ENCODE measurements around the gene UFC1. TPM values are rescaled to one million over a fixed set of nuclear protein-coding genes. Genes with fewer than 3 reads are reported as not detected.

UFC1 gene
- total and polyA plus RNA-seq, 4 donors: 64.2 to 184 (median 107) TPM

- H3K27me3 ChIP-seq (ENCODE audit: control insufficient read depth in 1 of 2, insufficient read depth in 2 of 2, low read length in 1 of 2): no peaks in the 10 kb centered on the region
- H3K27ac ChIP-seq (ENCODE audit: low read depth in 1 of 2, low read length in 2 of 2): no peak overlapping the region
- H3K4me1 ChIP-seq (ENCODE audit: control insufficient read depth in 1 of 2, insufficient read depth in 2 of 2, low read length in 2 of 2): no peaks in the 10 kb centered on the region
- intact Hi-C loops (cut with DNase I): no loop called here
- no peak for ATAC-seq (ENCODE audit: low FRiP score)
- WGBS, 2 donors: 83 to 85% methylated on average over 11 of the region's 11 CpGs
- peak; percentile 25 to 51 for DNase-seq
- no peaks in the 10 kb centered on the region for H3K36me3 ChIP-seq (ENCODE audit: control insufficient read depth in 1 of 2, insufficient read depth in 2 of 2, low read length in 1 of 2)
- no peak overlapping the region for H3K4me3 ChIP-seq (ENCODE audit: low read length in 2 of 2)
- H3K9me3 ChIP-seq (ENCODE audit: control insufficient read depth, low read length): no peaks in the 10 kb centered on the region
Observed at GRCh38 chr1:161197560-161198193, 43.9 kb downstream of the UFC1 start.

- intact Hi-C loops (cut with DNase I): no loop called here
- H3K4me1 ChIP-seq (ENCODE audit: control insufficient read depth in 1 of 2, insufficient read depth in 2 of 2, low read length in 2 of 2): peaks cover 0 to 2% of the 10 kb centered on the region in 2 donors
- DNase-seq: peak; percentile 55 to 81
Observed at GRCh38 chr1:161198194-161198896, 44.6 kb downstream of the UFC1 start.

GRCh38 chr1:161198897-161199431, 45.2 kb downstream of the UFC1 start, which contains the start of gene ADAMTS4:
Gene ADAMTS4, minus strand, starts transcription at chr1:161199054. Its CDS starts 427 bp downstream, at chr1:161198627.
- H3K4me1 ChIP-seq (ENCODE audit: control insufficient read depth in 1 of 2, insufficient read depth in 2 of 2, low read length in 2 of 2): peaks cover 0 to 4% of the 10 kb centered on the region in 2 donors
- no peaks in the 10 kb centered on the region for H3K9me3 ChIP-seq (ENCODE audit: control insufficient read depth, low read length)
- H3K36me3 ChIP-seq (ENCODE audit: control insufficient read depth in 1 of 2, insufficient read depth in 2 of 2, low read length in 1 of 2): no peaks in the 10 kb centered on the region
- ATAC-seq (ENCODE audit: low FRiP score): no peak
- no peak within 1 kb of the TSS for H3K27ac ChIP-seq (ENCODE audit: low read depth in 1 of 2, low read length in 2 of 2)
- 68 to 78% methylated on average over 11 of the region's 11 CpGs for WGBS, 2 donors
- intact Hi-C loops (cut with DNase I): no loop called here
- peak; percentile 67 to 82 for DNase-seq
- H3K4me3 ChIP-seq (ENCODE audit: low read length in 2 of 2): no peak within 1 kb of the TSS
- H3K27me3 ChIP-seq (ENCODE audit: control insufficient read depth in 1 of 2, insufficient read depth in 2 of 2, low read length in 1 of 2): no peaks in the 10 kb centered on the region

More at GRCh38 chr1:161198194-161198896, 44.6 kb downstream of the UFC1 start:
- 20 to 34% methylated on average over 20 of the region's 20 CpGs for WGBS, 2 donors
- H3K9me3 ChIP-seq (ENCODE audit: control insufficient read depth, low read length): no peaks in the 10 kb centered on the region
- no peak overlapping the region for H3K4me3 ChIP-seq (ENCODE audit: low read length in 2 of 2)
- H3K27ac ChIP-seq (ENCODE audit: low read depth in 1 of 2, low read length in 2 of 2): no peak overlapping the region
- H3K36me3 ChIP-seq (ENCODE audit: control insufficient read depth in 1 of 2, insufficient read depth in 2 of 2, low read length in 1 of 2): no peaks in the 10 kb centered on the region
- ATAC-seq (ENCODE audit: low FRiP score): no peak
- no peaks in the 10 kb centered on the region for H3K27me3 ChIP-seq (ENCODE audit: control insufficient read depth in 1 of 2, insufficient read depth in 2 of 2, low read length in 1 of 2)

- Histone ChIP-seq H3K27ac (ENCODE audit: low read depth in 1 of 2, low read length in 2 of 2) (no peak overlapping the region), H3K4me1 (ENCODE audit: control insufficient read depth in 1 of 2, insufficient read depth in 2 of 2, low read length in 2 of 2) (peaks cover 0 to 4% of the 10 kb centered on the region in 2 donors), H3K36me3 (ENCODE audit: control insufficient read depth in 1 of 2, insufficient read depth in 2 of 2, low read length in 1 of 2) (no peaks in the 10 kb centered on the region), H3K4me3 (ENCODE audit: low read length in 2 of 2) (no peak overlapping the region), H3K27me3 (ENCODE audit: control insufficient read depth in 1 of 2, insufficient read depth in 2 of 2, low read length in 1 of 2) (no peaks in the 10 kb centered on the region), H3K9me3 (ENCODE audit: control insufficient read depth, low read length) (no peaks in the 10 kb centered on the region)
- 70 to 72% methylated on average over 5 of the region's 5 CpGs for WGBS, 2 donors
- ATAC-seq (ENCODE audit: low FRiP score) (no peak), DNase-seq (peak; percentile 24 to 76)
- intact Hi-C loops (cut with DNase I): no loop called here
Observed at GRCh38 chr1:161199506-161200139, 45.8 kb downstream of the UFC1 start.

GRCh38 chr1:161200421-161200991, 46.7 kb downstream of the UFC1 start:
- H3K4me3 ChIP-seq (ENCODE audit: low read length in 2 of 2): no peak overlapping the region
- intact Hi-C loops (cut with DNase I): no loop called here
- H3K36me3 ChIP-seq (ENCODE audit: control insufficient read depth in 1 of 2, insufficient read depth in 2 of 2, low read length in 1 of 2): no peaks in the 10 kb centered on the region
- H3K27me3 ChIP-seq (ENCODE audit: control insufficient read depth in 1 of 2, insufficient read depth in 2 of 2, low read length in 1 of 2): no peaks in the 10 kb centered on the region
- WGBS, 2 donors: 84 to 86% methylated on average over 5 of the region's 5 CpGs
- H3K4me1 ChIP-seq (ENCODE audit: control insufficient read depth in 1 of 2, insufficient read depth in 2 of 2, low read length in 2 of 2): peaks cover 0 to 4% of the 10 kb centered on the region in 2 donors
- H3K9me3 ChIP-seq (ENCODE audit: control insufficient read depth, low read length): no peaks in the 10 kb centered on the region
- ATAC-seq (ENCODE audit: low FRiP score) (no peak), DNase-seq (peak; percentile 47 to 59)
- peak overlapping the region in 1 of 2 donors; percentile 96 for H3K27ac ChIP-seq (ENCODE audit: low read depth in 1 of 2, low read length in 2 of 2)

- DNase-seq (peak; percentile 59 to 85), ATAC-seq (ENCODE audit: low FRiP score) (peak; percentile 60)
- peak overlapping the region; percentile 9 to 27 for H3K4me3 ChIP-seq (ENCODE audit: low read length in 2 of 2)
- peaks cover 0 to 4% of the 10 kb centered on the region in 2 donors for H3K4me1 ChIP-seq (ENCODE audit: control insufficient read depth in 1 of 2, insufficient read depth in 2 of 2, low read length in 2 of 2)
- no peaks in the 10 kb centered on the region for H3K9me3 ChIP-seq (ENCODE audit: control insufficient read depth, low read length)
- H3K27me3 ChIP-seq (ENCODE audit: control insufficient read depth in 1 of 2, insufficient read depth in 2 of 2, low read length in 1 of 2): no peaks in the 10 kb centered on the region
- WGBS, 2 donors: 67 to 68% methylated on average over 13 of the region's 13 CpGs
- intact Hi-C loops (cut with DNase I): no loop called here
- H3K36me3 ChIP-seq (ENCODE audit: control insufficient read depth in 1 of 2, insufficient read depth in 2 of 2, low read length in 1 of 2): no peaks in the 10 kb centered on the region
- H3K27ac ChIP-seq (ENCODE audit: low read depth in 1 of 2, low read length in 2 of 2): peak overlapping the region; percentile 68 to 96
Observed at GRCh38 chr1:161200992-161201835, 47.4 kb downstream of the UFC1 start.

GRCh38 chr1:161201836-161202712, 48.3 kb downstream of the UFC1 start, which contains the start of gene NDUFS2:
Gene NDUFS2, plus strand, starts transcription at chr1:161202367. Its CDS starts 19 bp downstream, at chr1:161202386.
- ATAC-seq (ENCODE audit: low FRiP score) (peak; percentile 94), DNase-seq (peak; percentile 99)
- Histone ChIP-seq H3K36me3 (ENCODE audit: control insufficient read depth in 1 of 2, insufficient read depth in 2 of 2, low read length in 1 of 2) (no peaks in the 10 kb centered on the region), H3K27ac (ENCODE audit: low read depth in 1 of 2, low read length in 2 of 2) (peak within 1 kb of the TSS; percentile 68 to 96), H3K27me3 (ENCODE audit: control insufficient read depth in 1 of 2, insufficient read depth in 2 of 2, low read length in 1 of 2) (no peaks in the 10 kb centered on the region), H3K4me3 (ENCODE audit: low read length in 2 of 2) (peak within 1 kb of the TSS; percentile 36 to 86), H3K4me1 (ENCODE audit: control insufficient read depth in 1 of 2, insufficient read depth in 2 of 2, low read length in 2 of 2) (peaks cover 0 to 4% of the 10 kb centered on the region in 2 donors), H3K9me3 (ENCODE audit: control insufficient read depth, low read length) (no peaks in the 10 kb centered on the region)
- intact Hi-C loops (cut with DNase I): no loop called here
- WGBS, 2 donors: 1 to 2% methylated on average over 53 of the region's 53 CpGs
